Upper lobe of left lung (tissue), 4 donors: ENCODE results near the gene PPM1B.

ENCODE experiments used
- EP300 ChIP-seq, 4 donors: sonication (generic); formaldehyde crosslinking; IDR thresholded peaks; one replicate each; pipeline ENCODE4 v1.5.1; 2017; ENCODE audit warnings: antibody characterized with exemption in 4 of 4, control low read depth in 2 of 4
- POLR2A ChIP-seq, 4 donors: fragments of 450-650 bp; IDR thresholded peaks; one replicate each; pipeline ENCODE4 v1.5.1; 2016 to 2017; ENCODE audit warnings: antibody characterized with exemption in 4 of 4, mild to moderate bottlenecking in 2 of 4
- TF ChIP-seq, protein P1 (sequence below), 6 experiments: fragments of 450-650 bp in 4 of 6; fragments of 200-600 bp in 2 of 6; sonication (generic) in 2 of 6; IDR thresholded peaks; one replicate each; pipeline ENCODE4 v1.5.1; 2016 to 2019; ENCODE audit warnings: antibody characterized with exemption in 6 of 6

DNA sequence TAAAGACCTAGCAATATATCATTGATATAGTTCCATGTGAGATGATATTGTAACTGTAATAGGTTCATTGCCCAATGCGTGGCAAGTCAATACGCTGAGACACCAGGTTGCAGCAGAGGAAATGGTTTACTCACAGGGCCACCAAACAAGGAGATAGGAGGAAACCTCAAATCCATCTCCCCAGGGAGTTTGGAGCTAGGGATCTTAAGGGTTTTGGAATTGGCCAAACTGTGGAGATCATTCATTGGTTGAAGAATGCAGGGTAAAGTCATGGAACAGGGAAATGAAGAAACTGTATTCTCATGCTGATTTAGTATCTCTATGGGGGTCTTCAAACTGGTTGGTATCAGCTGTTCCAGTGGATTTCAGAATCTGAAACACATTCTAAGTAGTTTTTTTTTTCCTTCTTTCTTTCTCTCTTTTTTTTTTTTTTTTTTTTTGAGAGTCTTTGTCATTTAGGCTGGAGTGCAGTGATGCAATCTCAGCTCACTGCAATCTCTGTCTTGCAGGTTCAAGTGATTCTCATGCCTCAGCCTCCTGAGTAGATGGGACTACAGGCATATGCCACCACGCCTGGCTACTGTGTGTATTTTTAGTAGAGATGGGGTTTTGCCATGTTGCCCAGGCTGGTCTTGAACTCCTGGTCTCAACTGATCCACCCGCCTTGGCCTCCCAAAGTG is 30.7 kb upstream of the PPM1B start:
- TF ChIP-seq POLR2A (IDR thresholded peaks at IDR 0.05) (no peak), EP300 (IDR thresholded peaks at IDR 0.05) (no peak)
- TF ChIP-seq, protein P1, sequence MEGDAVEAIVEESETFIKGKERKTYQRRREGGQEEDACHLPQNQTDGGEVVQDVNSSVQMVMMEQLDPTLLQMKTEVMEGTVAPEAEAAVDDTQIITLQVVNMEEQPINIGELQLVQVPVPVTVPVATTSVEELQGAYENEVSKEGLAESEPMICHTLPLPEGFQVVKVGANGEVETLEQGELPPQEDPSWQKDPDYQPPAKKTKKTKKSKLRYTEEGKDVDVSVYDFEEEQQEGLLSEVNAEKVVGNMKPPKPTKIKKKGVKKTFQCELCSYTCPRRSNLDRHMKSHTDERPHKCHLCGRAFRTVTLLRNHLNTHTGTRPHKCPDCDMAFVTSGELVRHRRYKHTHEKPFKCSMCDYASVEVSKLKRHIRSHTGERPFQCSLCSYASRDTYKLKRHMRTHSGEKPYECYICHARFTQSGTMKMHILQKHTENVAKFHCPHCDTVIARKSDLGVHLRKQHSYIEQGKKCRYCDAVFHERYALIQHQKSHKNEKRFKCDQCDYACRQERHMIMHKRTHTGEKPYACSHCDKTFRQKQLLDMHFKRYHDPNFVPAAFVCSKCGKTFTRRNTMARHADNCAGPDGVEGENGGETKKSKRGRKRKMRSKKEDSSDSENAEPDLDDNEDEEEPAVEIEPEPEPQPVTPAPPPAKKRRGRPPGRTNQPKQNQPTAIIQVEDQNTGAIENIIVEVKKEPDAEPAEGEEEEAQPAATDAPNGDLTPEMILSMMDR (IDR thresholded peaks at IDR 0.05): no peak
